H1 (cell line): ENCODE measurements around the gene ADRA2C. TPM values are rescaled to one million over a fixed set of nuclear protein-coding genes. Genes with fewer than 3 reads are reported as not detected.

ENCODE experiments used
- CTCF ChIA-PET: fragments of 300-600 bp; sonication (Branson Sonifier 250); formaldehyde crosslinking; loops from one replicate; lab custom pipeline; 2021; ENCODE audit not compliant: partially characterized antibody; lab: Charles Lee
- POLR2A ChIA-PET: fragments of 300-600 bp; sonication (Branson Sonifier 250); formaldehyde crosslinking; loops from one replicate; lab custom pipeline; 2021; ENCODE audit warnings: inconsistent platforms; ENCODE audit not compliant: partially characterized antibody; lab: Charles Lee
- DNase-seq, 2 experiments: peaks; one replicate each; pipeline versions ENCODE4 v3.0.0 to v3.0.0-alpha.2; 2010 to 2022; ENCODE audit warnings: low spot score in 2 of 2, low read depth in 1 of 2, mixed read lengths in 1 of 2
- FAIRE-seq: peaks from 2 replicates; lab custom pipeline; 2011; peaks lifted over from hg19 to GRCh38; lab: Jason Lieb, UNC
- H2AFZ ChIP-seq: 2 replicates; pipeline ENCODE4 v1.8.1; 2012; ENCODE audit warnings: low read length, inconsistent platforms
- H2AK5ac ChIP-seq: 2 replicates; pipeline ENCODE4 v1.6.1; 2013; ENCODE audit warnings: low read depth, low read length
- H2BK120ac ChIP-seq: replicated peaks from 2 replicates; pipeline ENCODE3; 2013; ENCODE audit warnings: low read depth, low read length, inconsistent platforms
- H2BK12ac ChIP-seq: 2 replicates; pipeline ENCODE4 v1.6.1; 2013; ENCODE audit warnings: low read depth, low read length
- H2BK15ac ChIP-seq: 2 replicates; pipeline ENCODE4 v1.6.1; 2013; ENCODE audit warnings: low read length
- H2BK20ac ChIP-seq: 2 replicates; pipeline ENCODE4 v1.6.1; 2013; ENCODE audit warnings: low read length
- H2BK5ac ChIP-seq: 2 replicates; pipeline ENCODE4 v1.6.1; 2013; ENCODE audit warnings: low read depth, low read length
- H3K14ac ChIP-seq: 2 replicates; pipeline ENCODE4 v1.6.1; 2013; ENCODE audit warnings: inconsistent platforms; ENCODE audit not compliant: insufficient read length
- H3K18ac ChIP-seq: 2 replicates; pipeline ENCODE4 v1.6.1; 2013; ENCODE audit warnings: low read length; ENCODE audit errors: extremely low read depth
- H3K23ac ChIP-seq: 2 replicates; pipeline ENCODE4 v1.6.1; 2013; ENCODE audit warnings: inconsistent platforms; ENCODE audit not compliant: insufficient read length
- H3K23me2 ChIP-seq: 2 replicates; pipeline ENCODE4 v1.6.1; 2013; ENCODE audit warnings: low read depth, low read length
- H3K27ac ChIP-seq: 2 replicates; pipeline ENCODE4 v1.6.1; 2011; ENCODE audit warnings: low read depth, low read length, inconsistent platforms
- H3K27me3 ChIP-seq, 4 experiments: replicated peaks in 1 of 4; 1 replicate in 1 of 4; 2 replicates in 3 of 4; pipeline versions ENCODE4 v1.6.1 to v1.8.1; 2011 to 2013; ENCODE audit warnings: low read length in 3 of 4, mild to moderate bottlenecking in 3 of 4, inconsistent platforms in 2 of 4, mixed read lengths in 2 of 4, moderate library complexity in 1 of 4; ENCODE audit not compliant: control insufficient read depth in 3 of 4, insufficient read depth in 3 of 4; ENCODE audit errors: extremely low read depth in 1 of 4
- H3K36me3 ChIP-seq, 4 experiments: 2 replicates each; pipeline versions ENCODE4 v1.6.1 to v1.8.1; 2011 to 2013; ENCODE audit warnings: mild to moderate bottlenecking in 4 of 4, low read length in 3 of 4, moderate library complexity in 2 of 4, control low read depth in 1 of 4, inconsistent platforms in 1 of 4; ENCODE audit not compliant: insufficient read depth in 4 of 4, control insufficient read depth in 2 of 4
- H3K4ac ChIP-seq: replicated peaks from 2 replicates; pipeline ENCODE3; 2013; ENCODE audit warnings: low read length, low read depth, mixed read lengths, inconsistent platforms; ENCODE audit not compliant: insufficient read length
- H3K4me1 ChIP-seq, 4 experiments: replicated peaks in 1 of 4; 1 replicate in 1 of 4; 2 replicates in 3 of 4; pipeline versions ENCODE4 v1.6.1 to v1.8.1; 2011 to 2013; ENCODE audit warnings: low read length in 3 of 4, inconsistent platforms in 2 of 4, mixed read lengths in 1 of 4; ENCODE audit not compliant: insufficient read depth in 4 of 4, control insufficient read depth in 3 of 4
- H3K4me2 ChIP-seq, 2 experiments: 2 replicates each; pipeline versions ENCODE4 v1.6.1 to v1.8.1; 2011 to 2013; ENCODE audit warnings: low read depth in 2 of 2, low read length in 2 of 2, control low read depth in 1 of 2, inconsistent platforms in 1 of 2, mild to moderate bottlenecking in 1 of 2; ENCODE audit not compliant: insufficient read depth in 1 of 2
- H3K4me3 ChIP-seq, 4 experiments: fragments of 200-600, 300-600 bp in 1 of 4; sonication (generic), shearing (Covaris generic), sonication (Bioruptor Twin) in 1 of 4; 2 replicates each; pipeline versions ENCODE4 v1.5.1 to v1.8.1; 2011 to 2016; ENCODE audit warnings: low read length in 4 of 4, low read depth in 3 of 4, control low read depth in 2 of 4, inconsistent platforms in 2 of 4, mild to moderate bottlenecking in 2 of 4, mixed read lengths in 1 of 4, moderate library complexity in 1 of 4; ENCODE audit not compliant: insufficient read depth in 2 of 4; ENCODE audit errors: extremely low read depth in 1 of 4
- H3K56ac ChIP-seq: replicated peaks from 2 replicates; pipeline ENCODE3; 2013; ENCODE audit warnings: low read depth, mild to moderate bottlenecking, mixed read lengths, low read length, inconsistent platforms; ENCODE audit not compliant: insufficient read length
- H3K79me1 ChIP-seq: 2 replicates; pipeline ENCODE4 v1.6.1; 2013; ENCODE audit warnings: low read depth, low read length, control low read depth
- H3K79me2 ChIP-seq, 2 experiments: 2 replicates each; pipeline versions ENCODE4 v1.6.1 to v1.8.1; 2012 to 2013; ENCODE audit warnings: low read length in 2 of 2, mild to moderate bottlenecking in 2 of 2, inconsistent platforms in 1 of 2; ENCODE audit not compliant: insufficient read depth in 2 of 2, control insufficient read depth in 1 of 2
- H3K9ac ChIP-seq, 4 experiments: replicated peaks in 1 of 4; 1 replicate in 1 of 4; 2 replicates in 3 of 4; pipeline versions ENCODE4 v1.6.1 to v1.8.1; 2011 to 2013; ENCODE audit warnings: low read depth in 3 of 4, low read length in 3 of 4, control low read depth in 2 of 4, mild to moderate bottlenecking in 2 of 4, moderate library complexity in 2 of 4, inconsistent platforms in 1 of 4; ENCODE audit errors: extremely low read depth in 1 of 4
- H3K9me3 ChIP-seq, 2 experiments: 2 replicates each; pipeline versions ENCODE4 v1.6.1 to v1.8.1; 2012 to 2013; ENCODE audit warnings: mild to moderate bottlenecking in 2 of 2, moderate library complexity in 2 of 2, control low read depth in 1 of 2, inconsistent platforms in 1 of 2, low read depth in 1 of 2, low read length in 1 of 2, mixed read lengths in 1 of 2; ENCODE audit not compliant: insufficient read depth in 2 of 2
- H4K20me1 ChIP-seq, 2 experiments: replicated peaks in 1 of 2; 2 replicates each; pipeline versions ENCODE3 to v1.8.1; 2011 to 2013; ENCODE audit warnings: inconsistent platforms in 2 of 2, low read length in 2 of 2, mild to moderate bottlenecking in 1 of 2; ENCODE audit not compliant: insufficient read depth in 2 of 2, control insufficient read depth in 1 of 2
- H4K5ac ChIP-seq: 2 replicates; pipeline ENCODE4 v1.6.1; 2013; ENCODE audit warnings: low read length, low read depth, mixed read lengths, inconsistent platforms; ENCODE audit not compliant: insufficient read length
- H4K8ac ChIP-seq: 2 replicates; pipeline ENCODE4 v1.8.0; 2013; ENCODE audit warnings: mild to moderate bottlenecking, moderate library complexity, low read length, inconsistent platforms; ENCODE audit not compliant: insufficient read depth; ENCODE audit errors: extremely low read depth
- H4K91ac ChIP-seq: replicated peaks from 2 replicates; pipeline ENCODE3; 2013; ENCODE audit warnings: low read length, mixed read lengths, inconsistent platforms; ENCODE audit not compliant: insufficient read length
- CREB1 ChIP-seq: IDR thresholded peaks from 2 replicates; pipeline ENCODE4 v1.6.1; 2012; ENCODE audit warnings: inconsistent platforms
- E2F6 ChIP-seq: IDR thresholded peaks from 2 replicates; pipeline ENCODE4 v1.6.1; 2012; ENCODE audit warnings: inconsistent platforms
- KDM4A ChIP-seq: IDR thresholded peaks from one replicate; pipeline ENCODE4 v1.7.1; 2012; ENCODE audit warnings: low read depth, mild to moderate bottlenecking, moderate library complexity, low read length, inconsistent platforms; ENCODE audit not compliant: severe bottlenecking
- RFX5 ChIP-seq: IDR thresholded peaks from 2 replicates; pipeline ENCODE4 v1.6.1; 2011; ENCODE audit warnings: low read depth, low read length, improper control_type of control experiment, borderline replicate concordance
- RNF2 ChIP-seq: fragments of 200-900, 300-1000 bp; sonication (generic); IDR thresholded peaks from 2 replicates; pipeline ENCODE4 v1.7.1; 2016; ENCODE audit warnings: borderline replicate concordance, low read depth, mild to moderate bottlenecking, antibody characterized with exemption, low read length; ENCODE audit not compliant: poor library complexity, severe bottlenecking; ENCODE audit errors: missing control alignments
- ZNF274 ChIP-seq: IDR thresholded peaks from 2 replicates; pipeline ENCODE4 v1.7.0; 2012; ENCODE audit warnings: low read length, borderline replicate concordance; ENCODE audit errors: extremely low read depth
- WGBS, 2 experiments: shearing (Covaris generic) in 1 of 2; methylation state at CpG; one replicate each; pipeline versions ENCODE4 v1.1.6 to v1.1.7; 2013 to 2015; ENCODE audit warnings: low lambda C conversion rate in 2 of 2, mixed read lengths in 2 of 2, inconsistent platforms in 1 of 2, low coverage in 1 of 2, missing lambda C conversion rate in 1 of 2; ENCODE audit not compliant: insufficient replicate concordance in 2 of 2, insufficient coverage in 1 of 2, insufficient read length in 1 of 2; ENCODE audit errors: extremely low coverage in 1 of 2, missing lambda C conversion rate in 1 of 2; 5-methylcytosine and 5-hydroxymethylcytosine counted together
- polyA plus RNA-seq, 7 experiments: library from polyadenylated mRNA; depleted of rRNA in 3 of 7; stranded (reverse) in 5 of 7; unstranded in 2 of 7; fragments of >200 nt in 5 of 7; fragments of 200-250 nt in 2 of 7; gene quantifications; 1 replicate in 5 of 7; 2 replicates in 1 of 7; 4 replicates in 1 of 7; pipeline versions ENCODE4 v1.2.1 to v1.2.3, GENCODE V29; 2011 to 2013; ENCODE audit warnings: missing spikeins in 2 of 7, mixed read lengths in 2 of 7
- total RNA-seq: library from RNA; stranded (reverse); fragmentation: NEBNext Ultra II Directional; extraction: Animal tissue kit (Norgen Biotek cat#: 25700); gene quantifications from 2 replicates; pipeline ENCODE4 v1.2.1, GENCODE V29; 2021
- TF ChIP-seq, protein P1 (sequence below): IDR thresholded peaks from 2 replicates; pipeline ENCODE4 v1.6.1; 2012; ENCODE audit warnings: low read length, inconsistent platforms

ADRA2C gene
- total and polyA plus RNA-seq, 2 of the 8 experiments (the other 6 are each of a cell fraction or from before 2014, with no cell fraction given), result 14.6 to 14.8 TPM

- Histone ChIP-seq H2BK5ac (0 out of 2 replicates have a peak overlapping the region, but pooled peaks have one; percentile 0), H2BK15ac (peak overlapping the region; percentile 89; the same call in 1 of the 2 replicates), H3K23ac (no peak overlapping the region), H3K4me1 (peaks cover 0 to 13% (median 7%) of the 10 kb centered on the region in 4 experiments; a peak in 5 of 7 replicates), H4K20me1 (peaks cover 0 to 14% of the 10 kb centered on the region in 2 experiments), H2AK5ac (no peak overlapping the region), H3K23me2 (peaks cover 9% of the 10 kb centered on the region), H2BK120ac (no peak overlapping the region), H2AFZ (peak overlapping the region; percentile 5; the same call in 1 of the 2 replicates), H3K9me3 (no peaks in the 10 kb centered on the region), H3K18ac (peak overlapping the region; percentile 3; the same call in 1 of the 2 replicates), H3K9ac (0 out of 7 replicates have a peak overlapping the region, but pooled peaks of 1 of the 4 experiments have one; percentile 19), H3K4ac (no peak overlapping the region), H3K79me2 (no peaks in the 10 kb centered on the region), H3K79me1 (no peaks in the 10 kb centered on the region), H3K27ac (no peak overlapping the region), H3K56ac (no peak overlapping the region), H4K8ac (peak overlapping the region; percentile 91), H2BK20ac (0 out of 2 replicates have a peak overlapping the region, but pooled peaks have one; percentile 24), H3K36me3 (no peaks in the 10 kb centered on the region; a peak in 1 of 8 replicates), H3K4me2 (peak overlapping the region; percentile 48 to 77), H4K91ac (peak overlapping the region; percentile 77), H2BK12ac (peak overlapping the region; percentile 33; the same call in 1 of the 2 replicates), H3K4me3 (peak overlapping the region in 3 of 4 experiments; percentile 0 to 50 (median 38); a peak in 4 of 8 replicates), H4K5ac (peak overlapping the region; percentile 2), H3K27me3 (peaks cover 4 to 38% (median 28%) of the 10 kb centered on the region in 4 experiments), H3K14ac (no peak overlapping the region)
- 19% methylated on average over 62 of the region's 107 CpGs; no CpG with 5 or more reads in 1 of the 2 experiments for WGBS, 2 experiments
- peak in 1 of 2 experiments; percentile 85 for DNase-seq
- CTCF ChIA-PET, result interaction anchor here (0.6 to 12.1 kb wide), 23 partner anchors 9 to 287 kb away, joined by 3 to 110 read pairs (median 4); no protein-coding TSS in a partner anchor
- no peak for FAIRE-seq
- POLR2A ChIA-PET, result interaction anchor here (0.9 to 2.3 kb wide), 7 partner anchors 12 to 286 kb away, joined by 3 to 7 read pairs (median 5); no protein-coding TSS in a partner anchor
- TF ChIP-seq E2F6 (peak; percentile 99), ZNF274 (no peak), KDM4A (peak; percentile 78), RFX5 (no peak), RNF2 (peak; percentile 39), CREB1 (peak; percentile 51; the same call in 1 of the 2 replicates)
- TF ChIP-seq, protein P1, sequence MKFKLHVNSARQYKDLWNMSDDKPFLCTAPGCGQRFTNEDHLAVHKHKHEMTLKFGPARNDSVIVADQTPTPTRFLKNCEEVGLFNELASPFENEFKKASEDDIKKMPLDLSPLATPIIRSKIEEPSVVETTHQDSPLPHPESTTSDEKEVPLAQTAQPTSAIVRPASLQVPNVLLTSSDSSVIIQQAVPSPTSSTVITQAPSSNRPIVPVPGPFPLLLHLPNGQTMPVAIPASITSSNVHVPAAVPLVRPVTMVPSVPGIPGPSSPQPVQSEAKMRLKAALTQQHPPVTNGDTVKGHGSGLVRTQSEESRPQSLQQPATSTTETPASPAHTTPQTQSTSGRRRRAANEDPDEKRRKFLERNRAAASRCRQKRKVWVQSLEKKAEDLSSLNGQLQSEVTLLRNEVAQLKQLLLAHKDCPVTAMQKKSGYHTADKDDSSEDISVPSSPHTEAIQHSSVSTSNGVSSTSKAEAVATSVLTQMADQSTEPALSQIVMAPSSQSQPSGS, result no peak
Observed at GRCh38 chr4:3766785-3767569, 792 bp downstream of the ADRA2C start.
